Neural progenitor cell (in vitro differentiated cells): ENCODE measurements around the gene TAX1BP3. TPM values are rescaled to one million over a fixed set of nuclear protein-coding genes. Genes with fewer than 3 reads are reported as not detected.

Experiments
- DNase-seq: peaks from one replicate; pipeline ENCODE4 v3.0.0-alpha.2; 2016; ENCODE audit warnings: low spot score
- H2AFZ ChIP-seq: fragments of 200-600 bp; sonication (generic); replicated peaks from 2 replicates; pipeline ENCODE4 v1.6.1; 2016; ENCODE audit warnings: antibody characterized with exemption
- H3F3A ChIP-seq: fragments of 200-600 bp; sonication (generic); 2 replicates; pipeline ENCODE4 v1.6.1; 2016; ENCODE audit warnings: antibody characterized with exemption, low read depth
- H3K27ac ChIP-seq: fragments of 200-600 bp; sonication (generic); 2 replicates; pipeline ENCODE4 v1.5.1; 2016; ENCODE audit warnings: mild to moderate bottlenecking
- H3K27me3 ChIP-seq: fragments of 200-600 bp; sonication (generic); 2 replicates; pipeline ENCODE4 v1.6.1; 2016; ENCODE audit warnings: mild to moderate bottlenecking, moderate library complexity
- H3K36me3 ChIP-seq: fragments of 200-600 bp; sonication (generic); 2 replicates; pipeline ENCODE4 v1.5.1; 2016
- H3K4me1 ChIP-seq: fragments of 200-600 bp; sonication (generic); 2 replicates; pipeline ENCODE4 v1.6.1; 2016; ENCODE audit warnings: mixed run types
- H3K4me2 ChIP-seq: fragments of 200-600 bp; sonication (generic); 2 replicates; pipeline ENCODE4 v1.6.1; 2016
- H3K4me3 ChIP-seq: fragments of 200-600 bp; sonication (generic); 2 replicates; pipeline ENCODE4 v1.5.1; 2016
- H3K79me2 ChIP-seq: fragments of 200-600 bp; sonication (generic); 2 replicates; pipeline ENCODE4 v1.6.1; 2016; ENCODE audit warnings: low read depth
- H3K9ac ChIP-seq: fragments of 200-600 bp; sonication (generic); 2 replicates; pipeline ENCODE4 v1.6.1; 2016
- H3K9me3 ChIP-seq: fragments of 200-600 bp; sonication (generic); 2 replicates; pipeline ENCODE4 v1.5.1; 2016; ENCODE audit warnings: low read depth
- H4K20me1 ChIP-seq: fragments of 200-600 bp; sonication (generic); 2 replicates; pipeline ENCODE4 v1.6.1; 2016; ENCODE audit warnings: low read depth
- H3K27ac Mint-ChIP-seq: 3 replicates; pipeline ENCODE4 v1.8.0; 2021; ENCODE audit warnings: mixed read lengths
- H3K27me3 Mint-ChIP-seq: 2 replicates; pipeline ENCODE4 v1.8.0; 2022; ENCODE audit warnings: low read depth, mild to moderate bottlenecking, inconsistent platforms, moderate library complexity, mixed read lengths; ENCODE audit not compliant: insufficient read depth
- H3K36me3 Mint-ChIP-seq: 3 replicates; pipeline ENCODE4 v1.8.0; 2021; ENCODE audit warnings: mixed read lengths
- H3K4me1 Mint-ChIP-seq: 3 replicates; pipeline ENCODE4 v1.8.0; 2021; ENCODE audit warnings: mixed read lengths
- H3K4me3 Mint-ChIP-seq: 3 replicates; pipeline ENCODE4 v1.8.0; 2021; ENCODE audit warnings: mild to moderate bottlenecking, moderate library complexity, mixed read lengths
- H3K9me3 Mint-ChIP-seq: 3 replicates; pipeline ENCODE4 v1.8.0; 2020; ENCODE audit warnings: mixed read lengths
- CTCF ChIP-seq: fragments of 200-600 bp; sonication (generic); IDR thresholded peaks from 2 replicates; pipeline ENCODE4 v1.5.1; 2017; ENCODE audit warnings: antibody characterized with exemption, mild to moderate bottlenecking
- EZH2 ChIP-seq: fragments of 200-600 bp; sonication (generic); IDR thresholded peaks from 2 replicates; pipeline ENCODE4 v1.6.1; 2017; ENCODE audit warnings: antibody characterized with exemption, mild to moderate bottlenecking, moderate library complexity
- EZH2phosphoT487 ChIP-seq: fragments of 200-600 bp; sonication (generic); IDR thresholded peaks from 2 replicates; pipeline ENCODE4 v1.6.1; 2017; ENCODE audit warnings: antibody characterized with exemption
- total RNA-seq: library from RNA; depleted of rRNA; stranded (reverse); fragments of >200 nt; gene quantifications from 2 replicates; pipeline ENCODE4 v1.2.3, GENCODE V29; 2015; ENCODE audit warnings: low replicate concordance

The TAX1BP3 gene
- total RNA-seq, 1 donor from 2014 or later, result 27.3 TPM

- H2AFZ ChIP-seq, result peak within 1 kb of the TSS; percentile 91
- Mint-ChIP-seq H3K36me3 (peaks cover 8% of the 10 kb centered on the region), H3K27ac (peak within 1 kb of the TSS; percentile 98), H3K27me3 (peaks cover 5% of the 10 kb centered on the region), H3K9me3 (no peaks in the 10 kb centered on the region), H3K4me1 (peaks cover 36% of the 10 kb centered on the region), H3K4me3 (peak within 1 kb of the TSS; percentile 98)
- H3K27ac ChIP-seq, result peak within 1 kb of the TSS; percentile 89
- H3K4me1 ChIP-seq, result peaks cover 8% of the 10 kb centered on the region
- H3K79me2 ChIP-seq, result peaks cover 38% of the 10 kb centered on the region
- peak within 1 kb of the TSS; percentile 50 for H3K9ac ChIP-seq
- no peak for TF ChIP-seq EZH2phosphoT487
- no peak for TF ChIP-seq EZH2
- no peak for TF ChIP-seq CTCF
- DNase-seq, result peak; percentile 99
- peaks cover 9% of the 10 kb centered on the region for H4K20me1 ChIP-seq
- no peaks in the 10 kb centered on the region for H3K36me3 ChIP-seq
- H3K27me3 ChIP-seq, result no peaks in the 10 kb centered on the region
- peak within 1 kb of the TSS; percentile 98 for H3K4me3 ChIP-seq
- no peaks in the 10 kb centered on the region for H3K9me3 ChIP-seq
- H3K4me2 ChIP-seq, result peak within 1 kb of the TSS; percentile 85
- no peaks in the 10 kb centered on the region for H3F3A ChIP-seq
These were observed 32.0 kb downstream of the TAX1BP3 start, which contains the start of the genes CTNS and SHPK for GRCh38 chr17:3636154-3636907. Gene CTNS, plus strand, starts transcription at chr17:3636760. Its CDS starts 3,447 bp downstream, at chr17:3640207. Gene SHPK, minus strand, starts transcription at chr17:3636250. Its CDS starts 31 bp downstream, at chr17:3636219.

- H3K4me3 Mint-ChIP-seq, result peak overlapping the region; percentile 98
- Histone ChIP-seq H3K27me3 (no peaks in the 10 kb centered on the region), H3K27ac (no peak overlapping the region), H3K9ac (peak overlapping the region; percentile 50), H3K4me2 (peak overlapping the region; percentile 76), H2AFZ (peak overlapping the region; percentile 91), H3K79me2 (peaks cover 38% of the 10 kb centered on the region), H3K4me1 (peaks cover 8% of the 10 kb centered on the region), H3F3A (no peaks in the 10 kb centered on the region), H3K36me3 (no peaks in the 10 kb centered on the region), H3K4me3 (peak overlapping the region; percentile 98), H4K20me1 (peaks cover 9% of the 10 kb centered on the region), H3K9me3 (no peaks in the 10 kb centered on the region)
- no peaks in the 10 kb centered on the region for H3K9me3 Mint-ChIP-seq
- DNase-seq, result no peak
- peaks cover 5% of the 10 kb centered on the region for H3K27me3 Mint-ChIP-seq
- no peak for TF ChIP-seq EZH2phosphoT487
- no peak for TF ChIP-seq CTCF
- TF ChIP-seq EZH2, result no peak
- peaks cover 8% of the 10 kb centered on the region for H3K36me3 Mint-ChIP-seq
- H3K4me1 Mint-ChIP-seq, result peaks cover 36% of the 10 kb centered on the region
- peak overlapping the region; percentile 88 for H3K27ac Mint-ChIP-seq
These were observed 32.8 kb downstream of the TAX1BP3 start for GRCh38 chr17:3635474-3636153.

- peaks cover 38% of the 10 kb centered on the region for H3K79me2 ChIP-seq
- TF ChIP-seq CTCF, result no peak
- TF ChIP-seq EZH2, result no peak
- no peak for TF ChIP-seq EZH2phosphoT487
- no peak overlapping the region for H3K4me3 ChIP-seq
- H3K4me1 Mint-ChIP-seq, result peaks cover 16% of the 10 kb centered on the region
- no peaks in the 10 kb centered on the region for H3K9me3 Mint-ChIP-seq
- peaks cover 5% of the 10 kb centered on the region for H3K27me3 Mint-ChIP-seq
- H3K4me1 ChIP-seq, result no peaks in the 10 kb centered on the region
- no peak overlapping the region for H3K27ac ChIP-seq
- no peaks in the 10 kb centered on the region for H3K9me3 ChIP-seq
- DNase-seq, result no peak
- no peak overlapping the region for H3K9ac ChIP-seq
- no peaks in the 10 kb centered on the region for H3K36me3 ChIP-seq
- no peaks in the 10 kb centered on the region for H3K27me3 ChIP-seq
- H3K27ac Mint-ChIP-seq, result no peak overlapping the region
- no peaks in the 10 kb centered on the region for H3F3A ChIP-seq
- peak overlapping the region; percentile 24 for H3K4me3 Mint-ChIP-seq
- H2AFZ ChIP-seq, result no peak overlapping the region
- peaks cover 6% of the 10 kb centered on the region for H4K20me1 ChIP-seq
- H3K4me2 ChIP-seq, result no peak overlapping the region
- H3K36me3 Mint-ChIP-seq, result peaks cover 20% of the 10 kb centered on the region
These were observed 36.1 kb downstream of the TAX1BP3 start for GRCh38 chr17:3632287-3632686.
